GM18508 (cell line): ENCODE measurements around the gene COA3.
"Not testable (repeated sequence)": the region's sequence is repeated elsewhere in the genome, so short reads cannot be mapped to it uniquely, and the experiment has no call there.

Experiments used
- ATAC-seq: cut with Tn5 transposase; IDR thresholded peaks from one replicate; pipeline ENCODE4 v1.9.1; 2021; ENCODE audit warnings: moderate number of reproducible peaks; ENCODE audit not compliant: insufficient read depth, unreplicated experiment

The COA3 gene

GRCh38 chr17:42783062-42783790 is 15.3 kb downstream of the COA3 start:
- ATAC-seq, result no peak

- no peak for ATAC-seq
Measured at GRCh38 chr17:42782166-42783061, 16.1 kb downstream of the COA3 start.

GRCh38 chr17:42781639-42782165 is 16.8 kb downstream of the COA3 start:
- no peak for ATAC-seq

GRCh38 chr17:42780851-42781638 is 17.5 kb downstream of the COA3 start:
- ATAC-seq, result no peak

GRCh38 chr17:42779936-42780850 is 18.3 kb downstream of the COA3 start, which contains the start of gene WNK4:
Gene WNK4 (plus strand): TSS chr17:42780610. CDS start chr17:42780699, 89 bp downstream.
- no peak for ATAC-seq

- ATAC-seq, result no peak
Measured at GRCh38 chr17:42779304-42779935, 19.1 kb downstream of the COA3 start.

- ATAC-seq, result no peak
Measured at GRCh38 chr17:42778570-42778969, 19.9 kb downstream of the COA3 start.

- no peak for ATAC-seq
Measured at GRCh38 chr17:42775534-42776098, 22.9 kb downstream of the COA3 start.

GRCh38 chr17:42774066-42774745 is 24.3 kb downstream of the COA3 start:
- no peak for ATAC-seq

GRCh38 chr17:42773290-42774035 is 25.0 kb downstream of the COA3 start, which contains the start of gene VPS25:
Gene VPS25 (plus strand): TSS chr17:42773449. CDS start chr17:42773476, 27 bp downstream.
- ATAC-seq, result no peak

- ATAC-seq, result no peak
Measured at GRCh38 chr17:42772945-42773289, 25.6 kb downstream of the COA3 start.

- ATAC-seq, result not testable (repeated sequence)
Measured at GRCh38 chr17:42769964-42770363, 28.5 kb downstream of the COA3 start.

- not testable (repeated sequence) for ATAC-seq
Measured at GRCh38 chr17:42768006-42768405, 30.5 kb downstream of the COA3 start.

- ATAC-seq, result no peak
Measured at GRCh38 chr17:42767512-42767911, 31.0 kb downstream of the COA3 start.

- no peak for ATAC-seq
Measured at GRCh38 chr17:42766124-42766523, 32.4 kb downstream of the COA3 start.

GRCh38 chr17:42761638-42762037 is 36.9 kb downstream of the COA3 start:
- ATAC-seq, result no peak
